WTC11 (cell line): ENCODE measurements around the gene SSTR5. TPM values are rescaled to one million over a fixed set of nuclear protein-coding genes. Genes with fewer than 3 reads are reported as not detected.

Experiments used
- ATAC-seq: fragments of 200-7000 bp; cut with Tn5 transposase; 2 replicates; pipeline ENCODE4 v1.10.0; 2021; ENCODE audit warnings: mild to moderate bottlenecking, moderate library complexity
- CTCF ChIA-PET: fragments of 300-600 bp; sonication (Branson Sonifier 250); formaldehyde crosslinking; loops from one replicate; lab custom pipeline; 2021; ENCODE audit warnings: antibody characterized with exemption; lab: Charles Lee
- POLR2A ChIA-PET: fragments of 350-600 bp; sonication (Branson Sonifier 250); formaldehyde crosslinking; loops from one replicate; lab custom pipeline; 2021; ENCODE audit warnings: antibody characterized with exemption; lab: Charles Lee
- DNase-seq: peaks from one replicate; pipeline ENCODE4 v3.0.0; 2021; ENCODE audit warnings: low spot score
- H3K27ac Mint-ChIP-seq: 2 replicates; pipeline ENCODE4 v1.8.0; 2021; ENCODE audit warnings: mixed read lengths
- H3K27me3 Mint-ChIP-seq: 2 replicates; pipeline ENCODE4 v1.8.0; 2021; ENCODE audit warnings: low read depth, mild to moderate bottlenecking, moderate library complexity, mixed read lengths
- H3K36me3 Mint-ChIP-seq: 2 replicates; pipeline ENCODE4 v1.8.0; 2021; ENCODE audit warnings: mixed read lengths
- H3K4me1 Mint-ChIP-seq: 2 replicates; pipeline ENCODE4 v1.8.0; 2022; ENCODE audit warnings: mixed read lengths
- H3K4me3 Mint-ChIP-seq: 2 replicates; pipeline ENCODE4 v1.8.0; 2021; ENCODE audit warnings: mild to moderate bottlenecking, moderate library complexity, mixed read lengths
- H3K9me3 Mint-ChIP-seq: 2 replicates; pipeline ENCODE4 v1.8.0; 2021; ENCODE audit warnings: mixed read lengths
- CREB1 ChIP-seq: sonication (generic); formaldehyde crosslinking; IDR thresholded peaks from 2 replicates; pipeline ENCODE4 v1.8.0; 2023; ENCODE audit warnings: mild to moderate bottlenecking, missing genetic modification reagents
- GABPB1 ChIP-seq: sonication (generic); formaldehyde crosslinking; IDR thresholded peaks from 2 replicates; pipeline ENCODE4 v1.8.1; 2023; ENCODE audit warnings: mild to moderate bottlenecking, missing genetic modification reagents
- MLX ChIP-seq: sonication (generic); formaldehyde crosslinking; IDR thresholded peaks from 2 replicates; pipeline ENCODE4 v1.8.1; 2023; ENCODE audit warnings: mild to moderate bottlenecking, missing genetic modification reagents, moderate library complexity
- NR1H2 ChIP-seq: sonication (generic); formaldehyde crosslinking; IDR thresholded peaks from 2 replicates; pipeline ENCODE4 v1.9.0; 2021; ENCODE audit warnings: mild to moderate bottlenecking, moderate library complexity, missing genetic modification reagents
- TCF7 ChIP-seq: sonication (generic); formaldehyde crosslinking; IDR thresholded peaks from 2 replicates; pipeline ENCODE4 v1.8.0; 2022; ENCODE audit warnings: mild to moderate bottlenecking, low read depth, missing genetic modification reagents, moderate library complexity
- ZNF232 ChIP-seq: sonication (generic); formaldehyde crosslinking; IDR thresholded peaks from 2 replicates; pipeline ENCODE4 v1.8.0; 2022; ENCODE audit warnings: mild to moderate bottlenecking, missing genetic modification reagents
- ZNF263 ChIP-seq: sonication (generic); formaldehyde crosslinking; IDR thresholded peaks from 2 replicates; pipeline ENCODE4 v1.8.1; 2022; ENCODE audit warnings: low read depth, mild to moderate bottlenecking, moderate library complexity, missing genetic modification reagents
- ZNF423 ChIP-seq: fragments of 250-450 bp; sonication (Bioruptor Pico); IDR thresholded peaks from 2 replicates; pipeline ENCODE4 v2.1.2; 2022; ENCODE audit warnings: mild to moderate bottlenecking, moderate library complexity
- ZNF425 ChIP-seq: fragments of 250-450 bp; sonication (Bioruptor Pico); conservative IDR thresholded peaks from 2 replicates; pipeline ENCODE4 v1.9.0; 2021; ENCODE audit warnings: mild to moderate bottlenecking
- ZNF512 ChIP-seq: sonication (generic); formaldehyde crosslinking; IDR thresholded peaks from 2 replicates; pipeline ENCODE4 v1.8.1; 2022; ENCODE audit warnings: missing genetic modification reagents, borderline replicate concordance
- total RNA-seq: library from RNA; stranded (reverse); gene quantifications from 3 replicates; pipeline ENCODE4 v1.2.3, GENCODE V29; 2021
- TF ChIP-seq, protein P1 (sequence below): sonication (generic); formaldehyde crosslinking; IDR thresholded peaks from 2 replicates; pipeline ENCODE4 v1.8.1; 2023; ENCODE audit warnings: mild to moderate bottlenecking, missing genetic modification reagents

SSTR5 gene
- total RNA-seq, 1 experiment from 2014 or later = 0.61 TPM

GRCh38 chr16:1080801-1081733 lies 8.5 kb downstream of the SSTR5 start:
- Mint-ChIP-seq H3K4me1 (peaks cover 4% of the 10 kb centered on the region; the same call in 1 of the 2 replicates), H3K27me3 (0 out of 2 replicates have a peak, but pooled peaks cover 8% of the 10 kb centered on the region), H3K9me3 (peaks cover 13% of the 10 kb centered on the region), H3K4me3 (no peak overlapping the region), H3K36me3 (peaks cover 10% of the 10 kb centered on the region), H3K27ac (no peak overlapping the region)
- no peak for TF ChIP-seq MLX
- no peak for TF ChIP-seq ZNF425
- TF ChIP-seq CREB1 (CRISPR knock-in tag) = no peak
- DNase-seq (no peak), ATAC-seq (no peak)
- CTCF ChIA-PET = interaction anchor here (0.6 to 1.5 kb wide), 4 partner anchors 22 to 438 kb away, joined by 3 to 4 read pairs (median 3); no protein-coding TSS in a partner anchor
- POLR2A ChIA-PET = no interaction called here

DNA sequence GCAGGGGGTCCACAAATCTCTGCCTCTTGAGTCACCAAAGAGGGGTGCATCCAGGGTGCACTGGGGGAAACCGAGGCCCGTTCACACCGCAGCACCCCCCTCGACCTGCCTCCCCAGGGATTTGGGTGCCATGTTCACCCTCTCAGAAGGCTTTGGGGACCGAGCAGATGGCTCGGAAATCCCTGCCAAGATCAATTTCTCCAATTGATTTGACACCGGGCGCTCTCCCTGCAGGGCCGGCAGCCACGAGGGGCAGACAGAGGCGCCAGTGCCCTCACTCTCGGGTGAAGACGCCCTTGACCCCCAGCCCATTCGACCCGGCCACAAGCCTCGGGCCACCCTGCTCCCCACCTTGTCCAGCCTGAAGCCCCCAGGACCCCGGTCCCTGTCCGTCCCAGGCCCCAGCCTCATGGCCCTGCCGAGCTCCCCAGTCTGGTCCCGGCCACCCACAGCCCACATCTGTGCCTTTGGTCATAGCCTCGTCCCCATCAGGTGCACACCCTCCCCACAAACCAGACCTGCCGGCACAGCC lies 9.3 kb downstream of the SSTR5 start:
- DNase-seq = no peak
- H3K27ac Mint-ChIP-seq = no peak overlapping the region; the same call in 1 of the 2 replicates
- H3K27me3 Mint-ChIP-seq = 0 out of 2 replicates have a peak, but pooled peaks cover 8% of the 10 kb centered on the region
- ATAC-seq = no peak
- TF ChIP-seq TCF7 (CRISPR knock-in tag) (no peak), ZNF232 (CRISPR knock-in tag) (no peak), ZNF512 (CRISPR knock-in tag) (no peak), ZNF263 (CRISPR knock-in tag) (no peak), ZNF423 (no peak), NR1H2 (CRISPR knock-in tag) (no peak)
- ChIA-PET POLR2A (no interaction called here), CTCF (interaction anchor here (0.8 to 1.5 kb wide), 2 partner anchors 21 to 24 kb away, joined by 3 to 4 read pairs; no protein-coding TSS in a partner anchor)
- peaks cover 13% of the 10 kb centered on the region for H3K9me3 Mint-ChIP-seq
- H3K4me3 Mint-ChIP-seq = no peak overlapping the region
- peaks cover 10% of the 10 kb centered on the region for H3K36me3 Mint-ChIP-seq
- H3K4me1 Mint-ChIP-seq = peaks cover 2% of the 10 kb centered on the region; the same call in 1 of the 2 replicates

DNA sequence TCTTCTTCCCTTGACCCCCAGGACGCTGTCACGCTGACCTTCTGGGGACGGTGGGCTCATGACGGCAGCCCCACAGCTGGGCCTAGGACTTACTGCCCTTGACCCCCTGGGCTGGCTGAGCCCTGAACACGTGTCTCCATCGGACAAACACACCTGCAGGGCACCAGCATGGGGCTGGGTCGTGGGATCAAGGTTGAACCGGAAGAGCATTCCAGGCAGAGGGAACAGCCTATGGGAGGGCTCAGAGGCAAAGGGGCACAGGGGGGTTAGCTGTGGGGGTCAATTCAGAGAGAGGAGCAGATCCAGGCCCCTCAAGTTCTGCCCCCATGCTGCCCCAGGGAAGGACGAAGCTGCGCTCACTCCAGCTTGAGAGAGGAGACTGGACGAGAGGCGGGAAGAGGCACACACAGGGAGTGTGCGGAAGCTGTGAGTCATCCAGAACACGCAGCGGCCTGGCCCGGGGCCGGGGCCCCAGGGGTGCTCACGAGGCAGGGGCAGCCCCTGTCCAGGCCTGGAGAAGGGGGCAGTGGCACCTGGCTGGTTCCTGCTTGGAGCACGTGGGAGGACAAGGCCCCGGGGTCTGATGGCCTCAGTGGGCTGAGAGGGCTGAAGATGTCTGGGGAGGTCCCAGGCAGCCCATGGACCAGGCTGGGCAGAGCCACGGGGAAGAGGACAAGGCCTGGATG lies 9.9 kb downstream of the SSTR5 start:
- H3K27ac Mint-ChIP-seq = peak overlapping the region; percentile 38
- no peak for ATAC-seq
- 0 out of 2 replicates have a peak, but pooled peaks cover 8% of the 10 kb centered on the region for H3K27me3 Mint-ChIP-seq
- TF ChIP-seq, protein P1, sequence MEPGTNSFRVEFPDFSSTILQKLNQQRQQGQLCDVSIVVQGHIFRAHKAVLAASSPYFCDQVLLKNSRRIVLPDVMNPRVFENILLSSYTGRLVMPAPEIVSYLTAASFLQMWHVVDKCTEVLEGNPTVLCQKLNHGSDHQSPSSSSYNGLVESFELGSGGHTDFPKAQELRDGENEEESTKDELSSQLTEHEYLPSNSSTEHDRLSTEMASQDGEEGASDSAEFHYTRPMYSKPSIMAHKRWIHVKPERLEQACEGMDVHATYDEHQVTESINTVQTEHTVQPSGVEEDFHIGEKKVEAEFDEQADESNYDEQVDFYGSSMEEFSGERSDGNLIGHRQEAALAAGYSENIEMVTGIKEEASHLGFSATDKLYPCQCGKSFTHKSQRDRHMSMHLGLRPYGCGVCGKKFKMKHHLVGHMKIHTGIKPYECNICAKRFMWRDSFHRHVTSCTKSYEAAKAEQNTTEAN = no peak
- peak; percentile 34; the same call in 1 of the 2 replicates for TF ChIP-seq GABPB1 (CRISPR knock-in tag)
- peaks cover 13% of the 10 kb centered on the region for H3K9me3 Mint-ChIP-seq
- H3K36me3 Mint-ChIP-seq = peaks cover 10% of the 10 kb centered on the region
- H3K4me1 Mint-ChIP-seq = no peaks in the 10 kb centered on the region
- H3K4me3 Mint-ChIP-seq = no peak overlapping the region
- no peak for DNase-seq
- POLR2A ChIA-PET = no interaction called here
- CTCF ChIA-PET = interaction anchor here (1.4 to 1.5 kb wide), 2 partner anchors 21 to 25 kb away, joined by 3 to 4 read pairs; no protein-coding TSS in a partner anchor
